ENCODE data around the gene INPP5F.

INPP5F gene

GRCh38 chr10:119872610-119872859, 146.7 kb downstream of the INPP5F start, which contains the start of gene MCMBP:
MCMBP (minus strand) TSS chr10:119872843; CDS start chr10:119872584, 259 bp downstream.
- no peak for DNase-seq

GRCh38 chr10:119872860-119873681, 147.2 kb downstream of the INPP5F start:
- DNase-seq: peak; percentile 51

- DNase-seq: no peak
Observed at GRCh38 chr10:119878524-119878923, 152.7 kb downstream of the INPP5F start.

Data from 8988T (cell line).